GM18499 (cell line): ENCODE results near the gene COMMD9.
"Not testable (repeated sequence)": the region's sequence is repeated elsewhere in the genome, so short reads cannot be mapped to it uniquely, and the experiment has no call there.

Experiments
- ATAC-seq: cut with Tn5 transposase; IDR thresholded peaks from one replicate; pipeline ENCODE4 v1.9.1; 2021; ENCODE audit warnings: moderate number of reproducible peaks; ENCODE audit not compliant: insufficient read depth, unreplicated experiment

Gene COMMD9

DNA sequence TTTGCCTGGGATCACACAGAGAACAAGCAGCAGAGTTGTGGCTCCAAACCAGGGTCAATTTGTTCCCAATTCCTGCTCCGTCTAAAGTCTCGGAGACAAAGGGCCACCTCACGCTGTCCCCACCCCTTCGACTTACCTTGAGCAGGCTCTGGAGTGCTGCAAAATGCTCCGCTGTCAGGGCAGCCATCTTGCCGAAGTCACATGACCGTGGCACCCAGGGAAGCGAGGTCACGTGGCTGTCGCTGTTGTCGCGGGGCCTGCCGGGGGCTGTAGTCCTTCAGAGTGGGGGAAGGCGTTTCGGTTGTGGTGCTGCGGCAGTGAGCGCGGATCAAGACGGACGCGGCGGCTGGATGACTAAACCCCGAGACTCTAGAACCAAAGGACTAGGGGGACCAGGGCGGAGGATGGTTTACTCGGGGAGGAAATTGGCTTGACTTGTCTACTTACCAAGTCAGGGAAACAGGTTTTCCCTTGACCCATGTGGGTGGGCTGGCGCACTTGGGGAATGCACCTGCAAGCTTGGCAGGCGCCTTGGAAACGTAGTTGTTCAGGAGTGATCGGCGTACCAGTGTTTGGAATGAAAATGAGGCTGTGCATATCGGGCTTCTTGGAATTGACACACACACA, at the start of gene COMMD9:
COMMD9 (minus strand) TSS at position 199 of the 627 bp plus-strand sequence; CDS start at position 187, 12 bp downstream.
- ATAC-seq: peak; percentile 96

DNA sequence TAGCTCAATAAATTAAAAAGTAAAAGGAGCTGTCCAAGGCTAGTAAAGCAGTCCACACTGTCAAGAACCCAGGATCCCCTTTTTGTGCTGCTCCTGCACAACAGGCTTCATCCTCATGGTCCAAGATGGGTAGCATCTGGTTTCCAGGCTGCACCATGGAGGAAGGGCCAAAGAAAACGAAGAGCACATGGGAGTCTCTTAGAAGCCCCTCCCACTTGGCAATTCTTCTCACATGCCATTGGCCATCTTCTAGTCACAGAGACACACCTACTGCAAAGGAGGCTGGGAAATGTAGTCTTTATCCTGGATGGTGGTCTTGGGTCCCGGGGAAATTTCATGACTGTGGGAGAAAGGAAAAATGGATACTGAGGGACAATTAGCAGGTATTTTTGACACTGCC, 44.7 kb upstream of the COMMD9 start:
- no peak for ATAC-seq

DNA sequence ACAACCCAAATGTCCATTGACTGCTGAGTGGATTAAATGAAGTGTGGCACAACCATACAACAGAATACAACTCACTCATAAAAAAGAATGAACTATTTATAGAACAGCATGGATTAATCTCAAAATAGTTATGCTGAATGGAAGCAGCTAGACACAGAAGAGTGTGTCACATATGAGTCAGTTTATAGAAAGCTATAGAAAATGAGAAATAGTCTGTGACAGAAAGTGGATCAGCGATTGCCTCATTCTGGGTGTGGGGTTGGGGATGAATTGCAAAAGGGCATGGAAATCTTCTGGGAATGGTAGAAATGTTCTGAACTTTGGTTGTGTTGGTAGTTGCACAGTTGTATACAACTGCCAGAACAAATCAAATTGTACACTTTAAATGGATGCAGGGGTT, 44.2 kb upstream of the COMMD9 start:
- no peak for ATAC-seq

DNA sequence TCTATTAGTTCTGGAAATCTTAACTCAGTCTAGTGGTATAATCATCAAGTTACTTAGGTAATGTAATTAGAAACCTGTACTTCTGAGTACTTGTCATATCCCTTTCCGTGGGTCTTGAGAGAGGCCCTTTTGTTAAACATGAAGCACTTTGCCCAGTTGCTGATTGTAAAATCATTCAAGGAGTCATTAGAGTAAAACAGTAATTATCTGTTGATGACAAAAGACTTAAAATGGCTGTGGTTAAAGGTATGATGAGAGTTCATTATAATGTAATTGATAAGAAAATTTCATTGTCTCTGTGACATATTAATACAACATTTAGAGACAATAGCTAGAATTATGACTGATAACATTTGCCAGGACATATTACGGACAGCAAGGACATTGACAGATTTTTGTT, 41.2 kb upstream of the COMMD9 start:
- ATAC-seq: no peak

DNA sequence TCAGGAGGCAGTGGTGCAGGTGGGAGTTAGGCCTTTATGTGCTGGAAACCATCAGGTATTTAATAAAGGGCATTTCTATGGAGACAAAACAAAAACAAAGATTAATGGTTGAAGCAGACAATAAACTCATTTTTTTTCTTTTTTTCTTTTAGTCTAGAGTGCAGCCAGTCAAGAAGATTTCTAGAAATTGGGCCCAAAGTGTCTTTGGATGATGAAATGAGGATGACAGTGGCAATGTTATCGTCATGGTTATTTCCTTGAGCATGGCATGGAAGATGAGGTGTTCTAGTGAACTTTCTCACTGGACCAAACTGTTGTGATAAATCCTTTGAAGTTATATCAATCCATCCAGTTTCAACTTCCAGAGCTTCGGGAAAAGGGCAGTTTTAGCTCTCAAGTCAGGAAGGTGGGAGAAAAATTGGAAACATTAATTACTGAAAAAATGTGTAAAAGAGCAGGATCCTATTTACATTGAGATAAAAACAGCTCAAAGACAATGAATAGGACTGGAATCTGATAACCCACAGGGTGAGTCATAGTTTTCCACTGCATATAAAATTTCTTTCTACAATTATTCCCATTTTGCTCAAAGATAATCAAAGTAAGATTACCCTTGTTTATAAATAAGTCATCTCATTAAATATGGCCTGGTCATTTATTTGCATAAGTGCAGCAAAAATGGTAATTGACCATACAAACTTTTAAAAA, 39.9 kb upstream of the COMMD9 start:
- ATAC-seq: no peak

DNA sequence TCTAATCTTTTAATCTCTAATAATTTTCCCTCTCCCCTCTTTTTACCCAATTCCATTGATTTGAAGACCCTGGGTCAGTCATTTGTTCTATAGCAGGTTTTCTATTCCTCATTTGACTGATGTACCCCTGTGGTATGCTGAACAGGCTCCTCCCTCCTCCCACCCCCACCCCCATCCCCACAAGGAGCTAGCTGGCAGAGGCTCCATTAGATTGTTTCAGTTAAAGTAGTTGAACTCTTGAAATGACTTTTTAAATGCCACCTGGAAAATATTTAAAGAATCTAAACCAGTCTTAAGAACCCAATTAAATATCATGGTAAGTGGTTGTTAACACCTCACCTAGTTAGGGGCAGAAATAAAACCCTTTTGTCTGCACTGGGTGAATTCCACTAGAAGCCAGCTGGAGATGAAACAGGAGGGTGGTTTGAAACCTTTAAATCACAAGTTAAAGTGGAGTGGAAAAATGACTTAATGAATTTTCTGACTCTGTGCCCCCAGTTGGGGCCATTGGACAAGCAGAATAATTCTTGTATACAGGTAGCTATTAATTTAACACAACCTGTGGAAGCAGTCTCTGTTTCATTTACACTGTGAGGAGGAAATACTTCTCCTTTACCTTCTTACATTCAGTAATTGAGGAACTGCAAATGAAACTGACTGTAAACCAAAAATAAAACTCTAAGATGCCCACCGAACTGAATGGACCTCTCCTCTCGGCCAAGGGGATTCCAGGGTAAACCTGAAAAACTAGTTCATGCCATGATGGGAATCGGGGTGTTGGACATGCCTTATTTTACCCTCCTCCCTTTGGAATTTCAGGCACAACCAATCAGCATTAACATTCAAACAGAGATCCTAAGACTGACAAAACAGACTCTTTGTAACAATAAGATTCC, 37.5 kb upstream of the COMMD9 start:
- peak; percentile 52 for ATAC-seq

DNA sequence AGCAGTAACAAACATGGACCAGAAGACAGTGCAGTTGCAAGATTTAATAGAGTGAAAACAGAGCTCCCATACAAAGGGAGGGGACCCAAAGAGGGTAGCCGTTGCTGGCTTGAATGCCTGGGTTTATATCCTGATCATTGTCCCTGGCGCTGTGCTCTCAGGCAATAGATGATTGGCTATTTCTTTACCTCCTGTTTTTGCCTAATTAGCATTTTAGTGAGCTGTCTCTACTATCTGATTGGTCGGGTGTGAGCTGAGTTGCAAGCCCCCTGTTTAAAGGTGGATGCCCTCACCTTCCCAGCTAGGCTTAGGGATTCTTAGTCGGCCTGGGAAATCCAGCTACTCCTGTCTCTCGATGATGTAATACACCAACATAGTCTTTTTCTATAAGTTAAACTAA, 36.2 kb upstream of the COMMD9 start:
- ATAC-seq: not testable (repeated sequence)

DNA sequence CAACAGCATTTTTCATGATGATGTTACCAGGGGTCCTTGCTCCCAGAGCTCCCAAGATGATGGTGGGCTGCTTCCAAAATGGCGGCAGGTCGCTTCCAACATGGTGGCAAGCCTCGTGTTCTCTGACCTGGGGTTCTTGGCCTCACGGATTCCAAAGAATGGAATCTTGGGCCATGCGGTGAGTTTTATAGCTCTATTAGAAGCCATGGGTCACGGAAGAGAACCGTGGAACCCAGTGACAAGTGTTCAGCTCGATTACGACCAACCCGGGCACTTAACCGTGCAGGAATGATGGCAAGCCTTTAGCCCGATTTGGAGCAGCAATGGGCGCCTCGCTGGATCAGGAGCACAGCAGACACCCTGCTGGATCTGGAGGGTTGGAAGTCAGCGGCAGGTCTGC, 35.7 kb upstream of the COMMD9 start:
- ATAC-seq: not testable (repeated sequence)

DNA sequence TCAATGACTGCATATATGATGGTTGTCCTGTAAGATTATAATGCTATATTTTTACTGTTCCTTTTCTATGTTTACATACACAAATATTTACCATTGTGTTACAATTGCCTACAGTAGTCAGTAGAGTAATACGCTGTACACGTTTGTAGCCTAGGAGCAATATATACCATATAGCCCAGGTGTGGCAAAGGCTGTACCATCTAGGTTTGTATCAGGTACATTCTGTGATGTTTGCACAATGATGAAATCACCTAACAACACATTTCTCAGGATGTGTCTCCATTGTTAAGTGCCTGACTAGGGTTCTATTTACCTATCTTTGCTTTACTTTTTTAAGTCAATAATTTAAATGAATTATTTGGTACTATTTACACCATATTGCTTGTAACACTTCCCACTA, 28.8 kb upstream of the COMMD9 start:
- no peak for ATAC-seq

DNA sequence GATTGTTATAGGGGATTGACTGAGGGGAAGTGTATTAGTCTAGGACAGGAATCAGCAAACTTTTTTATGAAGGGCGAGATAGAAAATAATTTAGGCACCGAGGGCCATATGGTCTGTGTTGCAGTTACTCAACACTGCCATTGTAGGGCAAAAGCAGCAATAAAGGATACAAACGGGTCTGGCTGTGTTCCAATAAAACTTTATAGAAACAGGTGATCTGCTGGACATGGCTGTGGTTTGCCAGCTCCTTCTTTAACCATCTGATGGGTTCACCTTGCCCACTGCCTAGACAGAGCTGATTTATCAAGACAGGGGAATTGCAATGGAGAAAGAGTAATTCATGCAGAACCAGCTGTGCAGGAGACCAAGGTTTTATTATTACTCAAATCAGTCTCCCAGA, 26.8 kb upstream of the COMMD9 start:
- ATAC-seq: no peak

DNA sequence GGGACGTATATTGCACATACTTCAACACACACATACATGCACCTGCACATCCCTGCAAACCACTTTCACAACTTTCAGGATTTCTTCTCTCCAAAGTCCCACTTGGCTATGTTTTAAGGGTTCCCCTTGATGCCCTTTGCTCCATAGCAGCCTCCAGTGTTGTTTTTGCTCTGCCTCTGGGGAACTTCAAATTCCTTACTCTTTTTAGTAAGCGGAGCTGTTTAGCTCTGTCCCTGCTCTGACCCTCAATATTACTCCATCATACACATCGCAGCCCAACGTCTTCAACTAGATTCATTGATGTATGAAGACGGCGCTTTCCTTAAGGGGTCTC, 25.2 kb upstream of the COMMD9 start:
- ATAC-seq: no peak

DNA sequence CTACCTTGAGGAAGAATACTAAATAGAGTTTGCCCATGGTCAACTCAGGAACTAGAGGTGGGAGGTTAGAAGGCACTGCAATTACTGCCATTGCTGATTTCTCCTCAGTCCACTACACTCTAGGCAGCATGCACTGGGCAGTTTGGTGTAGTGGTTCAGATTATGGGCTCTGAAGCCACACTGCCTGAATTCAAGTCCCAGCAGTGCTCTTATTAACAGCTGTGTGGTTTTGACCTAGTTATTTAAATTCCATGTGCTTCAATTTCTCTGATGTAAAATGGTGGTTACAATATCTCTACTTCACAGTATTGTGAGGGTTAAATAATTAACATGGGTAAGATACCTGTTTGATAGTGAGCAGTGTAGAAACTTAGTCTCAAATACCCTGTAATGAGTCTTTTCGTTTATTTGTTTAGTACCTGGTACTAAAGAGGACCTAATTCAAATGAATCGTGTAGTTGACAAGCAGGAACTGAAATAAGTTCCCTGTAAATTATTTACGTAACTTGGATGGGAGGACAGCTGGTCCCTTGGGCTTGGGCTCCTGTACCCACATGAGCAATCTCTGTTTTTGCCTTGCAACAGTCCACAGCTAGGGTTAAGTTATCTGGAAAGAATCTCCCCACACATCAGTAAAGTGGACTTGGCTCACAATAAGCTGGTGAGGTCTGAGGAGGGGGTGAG, 24.7 kb upstream of the COMMD9 start:
- ATAC-seq: no peak

DNA sequence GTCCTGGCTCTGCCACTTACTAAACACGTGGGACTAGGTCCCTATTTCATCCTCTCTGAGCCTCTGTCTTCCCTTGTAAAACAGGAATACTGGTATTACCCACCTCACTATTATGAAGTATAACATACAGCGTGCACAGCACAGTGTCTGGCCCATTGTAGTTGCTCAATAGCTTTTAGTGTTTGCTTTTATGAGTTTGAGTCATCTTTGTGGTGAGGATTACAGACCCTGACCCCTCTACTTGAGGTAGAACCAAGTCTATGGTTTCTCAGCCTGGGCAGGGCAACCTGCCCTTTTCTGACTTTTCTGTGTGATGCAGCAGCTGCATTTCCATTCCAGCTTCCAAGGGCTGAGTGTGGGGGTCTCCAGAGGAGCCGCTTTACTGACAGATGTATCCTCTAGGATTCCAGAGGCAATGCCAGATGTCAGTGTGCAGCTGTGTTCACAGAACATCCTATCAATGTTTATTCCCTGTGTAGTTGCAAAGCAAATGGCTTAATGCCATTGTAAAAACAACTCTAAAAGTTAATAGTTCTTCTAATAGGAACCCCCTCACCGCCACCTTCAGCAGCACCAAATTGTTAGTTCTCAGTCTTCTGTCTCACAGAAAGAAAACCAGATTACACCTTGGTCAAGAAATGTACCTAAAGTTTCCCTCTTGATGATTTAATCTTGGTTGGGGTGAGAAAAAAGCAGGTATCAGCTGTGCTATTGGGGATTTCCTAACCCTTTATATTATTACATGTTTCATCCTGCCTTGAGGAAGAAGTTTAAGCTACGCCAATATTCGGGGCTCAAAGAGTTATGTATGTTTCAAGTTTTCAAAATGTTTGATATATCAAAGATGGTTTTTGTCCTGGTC, 23.6 kb upstream of the COMMD9 start:
- ATAC-seq: no peak

DNA sequence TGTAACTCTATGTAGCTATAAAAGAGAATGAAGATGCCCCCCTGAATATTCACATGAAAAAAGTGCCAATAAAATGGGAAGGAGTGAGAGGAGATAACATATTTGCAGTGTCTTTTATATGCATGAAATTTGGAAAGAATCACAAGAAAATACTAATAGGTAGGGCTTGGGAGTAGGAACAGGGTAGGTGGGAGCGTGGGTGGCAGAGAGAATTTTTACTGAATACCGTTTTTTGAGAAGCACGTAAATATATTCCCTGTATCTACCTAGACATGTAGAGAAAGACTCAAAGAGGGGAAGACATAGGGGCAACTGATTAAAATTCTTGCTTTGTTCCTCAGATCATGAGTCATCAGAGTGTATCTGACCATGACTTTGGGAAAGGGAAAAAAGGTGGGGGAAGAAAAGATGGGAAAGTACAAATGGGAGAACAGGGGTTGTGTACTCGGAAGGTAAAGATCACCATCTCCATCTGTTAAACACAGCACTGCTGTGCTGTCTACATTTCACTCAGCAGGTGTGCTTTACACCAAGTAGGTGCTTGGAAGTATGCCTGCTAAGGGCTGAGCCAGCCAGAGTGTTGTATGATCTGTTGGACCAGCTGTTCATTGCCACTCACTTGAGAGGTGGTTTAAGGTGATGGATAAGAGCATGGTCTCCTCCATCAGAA, 22.8 kb upstream of the COMMD9 start:
- no peak for ATAC-seq

DNA sequence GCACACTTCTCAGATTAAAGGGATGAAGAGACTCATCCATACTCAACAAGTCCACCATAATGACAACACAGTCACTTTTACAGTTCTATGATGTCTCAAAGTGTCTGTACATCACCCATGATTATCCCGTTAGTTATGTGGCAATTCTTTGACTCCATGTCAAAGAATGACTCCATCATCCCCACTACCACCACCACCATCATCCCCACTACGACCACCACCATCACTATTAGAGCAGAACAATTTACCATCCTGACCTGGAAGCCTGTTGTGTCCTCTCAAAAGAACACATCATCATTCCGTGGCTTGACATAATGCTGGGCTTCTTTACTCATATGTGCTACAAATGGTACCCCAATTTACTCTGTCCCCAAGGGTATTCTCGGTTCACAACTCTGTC, 20.6 kb upstream of the COMMD9 start:
- no peak for ATAC-seq

DNA sequence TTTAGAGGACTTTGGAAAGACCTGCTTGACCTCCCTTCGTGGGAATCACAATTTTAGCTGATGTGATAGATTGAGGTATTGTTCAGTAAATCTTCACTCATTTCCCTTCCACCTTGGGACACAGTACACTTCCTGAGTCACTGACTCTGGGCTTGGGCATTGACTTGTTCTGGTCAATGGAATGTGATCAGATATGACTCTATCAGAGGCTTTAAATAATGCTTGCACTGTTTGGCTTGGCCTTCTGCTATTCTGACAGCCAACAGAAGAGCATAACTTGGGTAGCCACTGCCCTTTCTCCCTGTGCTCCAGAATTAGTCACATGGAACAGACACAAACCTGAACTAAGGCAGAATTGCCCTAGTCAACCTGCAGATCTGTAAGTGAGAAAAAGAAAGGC, 19.4 kb upstream of the COMMD9 start:
- ATAC-seq: no peak

DNA sequence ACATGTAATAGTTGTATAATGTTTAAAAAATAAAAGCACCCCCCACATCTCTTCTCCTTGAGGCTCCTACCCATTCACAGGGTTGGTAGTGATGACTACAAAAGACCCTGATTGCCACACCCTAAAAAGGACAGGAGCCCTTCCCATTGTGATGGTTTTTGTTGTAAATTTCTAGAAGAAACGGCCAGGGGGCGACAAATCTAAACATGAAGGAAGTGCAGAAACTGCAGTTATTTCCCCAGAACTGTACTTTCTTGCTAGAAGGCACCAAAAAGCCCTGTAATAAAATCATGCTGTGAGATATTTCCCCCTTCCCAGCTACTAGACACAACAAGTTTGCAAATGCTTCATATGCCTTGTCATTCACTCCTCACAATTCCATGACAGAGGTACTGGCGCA, 17.7 kb upstream of the COMMD9 start:
- ATAC-seq: no peak

DNA sequence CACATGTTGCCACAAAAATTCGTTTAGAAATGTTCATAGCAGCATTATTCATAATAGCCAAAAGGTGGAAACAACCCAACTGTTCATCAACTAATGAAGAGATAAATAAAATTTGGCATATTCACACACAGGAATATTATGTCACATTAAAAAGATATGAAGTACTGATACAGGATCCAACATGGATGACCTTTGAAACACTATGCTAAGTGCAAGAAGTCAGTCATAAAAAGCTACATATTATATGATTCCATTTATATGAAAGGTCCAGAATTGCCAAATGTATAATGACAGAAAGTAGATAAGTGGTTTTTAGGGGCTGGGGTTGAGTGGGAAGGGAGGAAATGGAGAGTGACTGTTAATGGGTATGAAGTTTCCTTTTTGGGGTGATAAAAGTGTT, 15.8 kb upstream of the COMMD9 start:
- ATAC-seq: no peak

DNA sequence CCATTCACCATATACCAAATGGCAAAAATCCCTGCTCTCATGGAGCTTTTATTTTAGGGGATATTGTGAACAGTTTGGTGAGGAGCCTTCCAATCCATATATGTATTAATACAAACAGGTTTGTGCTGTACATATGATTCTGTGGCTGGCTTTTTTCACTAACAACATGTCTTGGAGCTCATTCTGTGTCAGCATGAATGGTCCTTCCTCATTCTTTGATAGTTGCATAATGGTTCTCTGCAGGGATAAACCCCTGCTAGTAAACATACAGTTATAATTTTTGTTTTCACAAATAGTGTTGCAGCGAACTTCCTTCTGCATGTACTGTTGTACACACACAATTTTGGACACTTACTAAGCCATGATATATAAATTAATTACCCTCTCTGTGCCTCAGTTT, 15.1 kb upstream of the COMMD9 start:
- no peak for ATAC-seq
